ENCODE data around the gene CPB2. TPM values are rescaled to one million over a fixed set of nuclear protein-coding genes. Genes with fewer than 3 reads are reported as not detected.

The CPB2 gene
- total RNA-seq, 3 donors from 2014 or later (not counting 1 experiment from before 2014, with no cell fraction given), result not detected

GRCh38 chr13:46127358-46128023 is 22.7 kb upstream of the CPB2 start:
- 92% methylated on average over 7 of the region's 7 CpGs for WGBS (ENCODE audit: insufficient coverage)
- H3K36me3 Mint-ChIP-seq, result peaks cover 38% of the 10 kb centered on the region
- ATAC-seq, result no peak

GRCh38 chr13:46126552-46127357 is 21.9 kb upstream of the CPB2 start:
- peak; percentile 69 for TF ChIP-seq CTCF (IDR thresholded peaks at IDR 0.05)
- peak; percentile 89 to 92 (median 91) for ATAC-seq
- H3K4me1 Mint-ChIP-seq, result peaks cover 51 to 55% of the 10 kb centered on the region in 2 donors
- WGBS (ENCODE audit: insufficient coverage), result 23% methylated on average over 4 of the region's 6 CpGs
- H3K27ac Mint-ChIP-seq, result peak overlapping the region; percentile 88 to 90
- Histone ChIP-seq H3K27ac (ENCODE audit: low read length) (peak overlapping the region; percentile 21), H3K9me3 (ENCODE audit: control insufficient read depth, insufficient read depth, low read length) (no peaks in the 10 kb centered on the region), H3K27me3 (ENCODE audit: control insufficient read depth, insufficient read depth, low read length) (no peaks in the 10 kb centered on the region), H3K4me3 (ENCODE audit: low read length) (no peak overlapping the region), H3K4me1 (ENCODE audit: control insufficient read depth, insufficient read depth, low read length) (peaks cover 9% of the 10 kb centered on the region), H3K36me3 (ENCODE audit: control insufficient read depth, insufficient read depth, low read length) (peaks cover 60% of the 10 kb centered on the region)
- peak; percentile 62 to 86 for DNase-seq
- H3K9me3 Mint-ChIP-seq, result no peaks in the 10 kb centered on the region
- H3K4me3 Mint-ChIP-seq, result no peak overlapping the region
- H3K36me3 Mint-ChIP-seq, result peaks cover 37% of the 10 kb centered on the region
- intact Hi-C loops (cut with micrococcal nuclease), result loop anchor here (1.0 to 5.0 kb wide), 2 partner anchors 41 to 74 kb away; partner anchors contain the start of gene ZC3H13
- no peaks in the 10 kb centered on the region for H3K27me3 Mint-ChIP-seq (ENCODE audit: low read depth in 2 of 2)

More at GRCh38 chr13:46127358-46128023, 22.7 kb upstream of the CPB2 start:
- intact Hi-C loops (cut with micrococcal nuclease), result loop anchor here (5.0 kb wide), 1 partner anchor 40 kb away; no protein-coding TSS in a partner anchor
- TF ChIP-seq CTCF (IDR thresholded peaks at IDR 0.05), result no peak
- H3K27me3 ChIP-seq (ENCODE audit: control insufficient read depth, insufficient read depth, low read length), result no peaks in the 10 kb centered on the region
- Mint-ChIP-seq H3K27ac (peak overlapping the region; percentile 88 to 90), H3K4me1 (peaks cover 58 to 59% of the 10 kb centered on the region in 2 donors), H3K9me3 (no peaks in the 10 kb centered on the region), H3K4me3 (no peak overlapping the region), H3K27me3 (ENCODE audit: low read depth in 2 of 2) (no peaks in the 10 kb centered on the region)
- no peak overlapping the region for H3K4me3 ChIP-seq (ENCODE audit: low read length)
- H3K36me3 ChIP-seq (ENCODE audit: control insufficient read depth, insufficient read depth, low read length), result peaks cover 67% of the 10 kb centered on the region
- peaks cover 15% of the 10 kb centered on the region for H3K4me1 ChIP-seq (ENCODE audit: control insufficient read depth, insufficient read depth, low read length)
- DNase-seq, result no peak
- no peaks in the 10 kb centered on the region for H3K9me3 ChIP-seq (ENCODE audit: control insufficient read depth, insufficient read depth, low read length)
- H3K27ac ChIP-seq (ENCODE audit: low read length), result no peak overlapping the region

GRCh38 chr13:46126056-46126455 is 21.2 kb upstream of the CPB2 start:
- H3K27me3 Mint-ChIP-seq (ENCODE audit: low read depth in 2 of 2), result no peaks in the 10 kb centered on the region
- 63% methylated on average over 1 of the region's 2 CpGs for WGBS (ENCODE audit: insufficient coverage)
- no peak for TF ChIP-seq CTCF (IDR thresholded peaks at IDR 0.05)
- H3K9me3 ChIP-seq (ENCODE audit: control insufficient read depth, insufficient read depth, low read length), result no peaks in the 10 kb centered on the region
- H3K36me3 ChIP-seq (ENCODE audit: control insufficient read depth, insufficient read depth, low read length), result peaks cover 53% of the 10 kb centered on the region
- peak in 1 of 3 donors; percentile 5 for ATAC-seq
- no peaks in the 10 kb centered on the region for H3K27me3 ChIP-seq (ENCODE audit: control insufficient read depth, insufficient read depth, low read length)
- no peak overlapping the region for H3K4me3 ChIP-seq (ENCODE audit: low read length)
- peaks cover 33% of the 10 kb centered on the region for H3K36me3 Mint-ChIP-seq
- peak overlapping the region; percentile 88 to 90 for H3K27ac Mint-ChIP-seq
- H3K4me3 Mint-ChIP-seq, result no peak overlapping the region
- peaks cover 44 to 52% of the 10 kb centered on the region in 2 donors for H3K4me1 Mint-ChIP-seq
- intact Hi-C loops (cut with micrococcal nuclease), result loop anchor here (1.0 to 5.0 kb wide), 2 partner anchors 41 to 74 kb away; partner anchors contain the start of gene ZC3H13
- DNase-seq, result peak in 1 of 2 donors; percentile 19
- peaks cover 9% of the 10 kb centered on the region for H3K4me1 ChIP-seq (ENCODE audit: control insufficient read depth, insufficient read depth, low read length)
- H3K9me3 Mint-ChIP-seq, result no peaks in the 10 kb centered on the region
- peak overlapping the region; percentile 21 for H3K27ac ChIP-seq (ENCODE audit: low read length)
